ENCODE measurements around the gene TYRP1. TPM values are rescaled to one million over a fixed set of nuclear protein-coding genes. Genes with fewer than 3 reads are reported as not detected.

Gene TYRP1
- total RNA-seq, 1 donor from 2014 or later, result 5.8 TPM

GRCh38 chr9:12739014-12739652 lies 45.9 kb downstream of the TYRP1 start:
- DNase-seq, result no peak
- intact Hi-C loops (cut with DNase I), result no loop called here

DNA sequence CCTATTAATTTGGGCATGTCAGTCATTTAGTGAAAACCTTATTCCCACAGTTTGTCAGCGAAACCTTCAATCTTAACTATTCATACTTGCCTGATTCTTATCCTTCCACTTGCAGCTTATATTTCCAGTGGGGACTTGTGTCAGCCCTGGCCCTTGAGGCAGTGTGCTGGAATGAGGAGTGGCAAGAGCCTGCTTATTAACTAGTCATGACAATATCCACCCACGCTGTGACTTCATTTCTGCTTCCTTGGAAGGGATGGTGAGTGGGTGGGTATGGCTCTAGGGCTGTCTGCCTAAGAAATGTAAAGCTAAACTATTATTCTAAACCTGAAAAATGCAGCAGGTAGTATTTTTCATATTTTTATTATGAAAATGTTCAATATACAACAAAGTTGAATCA lies 47.7 kb downstream of the TYRP1 start:
- Histone ChIP-seq H3K27ac (no peak overlapping the region), H3K27me3 (ENCODE audit: low read depth) (no peaks in the 10 kb centered on the region), H3K4me1 (no peaks in the 10 kb centered on the region), H3K9me3 (no peaks in the 10 kb centered on the region), H3K36me3 (no peaks in the 10 kb centered on the region), H3K4me3 (no peak overlapping the region)
- DNase-seq, result no peak
- TF ChIP-seq CTCF (IDR thresholded peaks at IDR 0.05), result no peak
- ATAC-seq, result peak; percentile 45 to 77
- intact Hi-C loops (cut with DNase I), result no loop called here

More at GRCh38 chr9:12739014-12739652, 45.9 kb downstream of the TYRP1 start:
- no peak for ATAC-seq
- H3K4me3 ChIP-seq, result no peak overlapping the region
- H3K27ac ChIP-seq, result no peak overlapping the region
- TF ChIP-seq CTCF (IDR thresholded peaks at IDR 0.05), result no peak
- H3K27me3 ChIP-seq (ENCODE audit: low read depth), result no peaks in the 10 kb centered on the region
- H3K4me1 ChIP-seq, result no peaks in the 10 kb centered on the region
- H3K36me3 ChIP-seq, result no peaks in the 10 kb centered on the region
- H3K9me3 ChIP-seq, result no peaks in the 10 kb centered on the region

GRCh38 chr9:12748016-12748415 lies 54.8 kb downstream of the TYRP1 start:
- H3K27ac ChIP-seq, result no peak overlapping the region
- peak in 1 of 2 donors; percentile 45 for ATAC-seq
- intact Hi-C loops (cut with DNase I), result no loop called here
- H3K4me1 ChIP-seq, result no peaks in the 10 kb centered on the region
- no peaks in the 10 kb centered on the region for H3K9me3 ChIP-seq
- DNase-seq, result no peak
- H3K27me3 ChIP-seq (ENCODE audit: low read depth), result no peaks in the 10 kb centered on the region
- H3K4me3 ChIP-seq, result no peak overlapping the region
- no peaks in the 10 kb centered on the region for H3K36me3 ChIP-seq
- no peak for TF ChIP-seq CTCF (IDR thresholded peaks at IDR 0.05)

DNA sequence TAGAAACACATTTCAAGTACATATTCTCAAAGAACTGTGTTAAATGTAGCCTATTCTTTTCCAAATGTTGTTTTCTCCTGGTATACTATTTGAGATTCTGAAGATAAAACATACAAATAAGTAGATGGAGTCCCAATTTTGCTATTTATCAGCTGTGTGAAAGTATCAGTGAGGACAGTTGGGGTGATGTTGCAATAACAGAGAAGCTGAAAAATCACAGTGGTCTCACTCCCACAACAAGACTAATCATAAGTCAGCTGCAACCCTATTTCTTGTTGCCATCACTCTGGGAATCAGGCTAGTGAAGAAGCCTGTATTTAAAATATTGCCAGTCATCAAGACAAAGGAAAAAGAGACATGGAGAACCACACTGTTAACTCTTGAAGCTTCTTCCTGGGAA lies 55.8 kb downstream of the TYRP1 start:
- intact Hi-C loops (cut with DNase I), result no loop called here
- Histone ChIP-seq H3K27me3 (ENCODE audit: low read depth) (no peaks in the 10 kb centered on the region), H3K9me3 (no peaks in the 10 kb centered on the region), H3K4me3 (no peak overlapping the region), H3K27ac (no peak overlapping the region), H3K36me3 (no peaks in the 10 kb centered on the region), H3K4me1 (no peaks in the 10 kb centered on the region)
- DNase-seq, result no peak
- TF ChIP-seq CTCF (IDR thresholded peaks at IDR 0.05), result no peak
- ATAC-seq, result no peak

GRCh38 chr9:12753931-12754330 lies 60.7 kb downstream of the TYRP1 start:
- Histone ChIP-seq H3K27me3 (ENCODE audit: low read depth) (no peaks in the 10 kb centered on the region), H3K9me3 (no peaks in the 10 kb centered on the region), H3K36me3 (no peaks in the 10 kb centered on the region), H3K4me3 (no peak overlapping the region), H3K27ac (no peak overlapping the region), H3K4me1 (no peaks in the 10 kb centered on the region)
- intact Hi-C loops (cut with DNase I), result no loop called here
- no peak for TF ChIP-seq CTCF (IDR thresholded peaks at IDR 0.05)
- DNase-seq (no peak), ATAC-seq (no peak)
